GM12875 (cell line): Measurements from ENCODE around the gene CDK1.

Experiments
- H3K4me3 ChIP-seq: one replicate; pipeline ENCODE4 v1.5.1; 2011; ENCODE audit warnings: low read depth, low read length, control low read depth
- CTCF ChIP-seq: IDR thresholded peaks from 2 replicates; pipeline ENCODE4 v1.5.1; 2011; ENCODE audit warnings: low read depth, mild to moderate bottlenecking, control low read depth, inconsistent platforms, low read length, moderate library complexity, borderline replicate concordance; ENCODE audit not compliant: insufficient read depth

CDK1 gene

DNA sequence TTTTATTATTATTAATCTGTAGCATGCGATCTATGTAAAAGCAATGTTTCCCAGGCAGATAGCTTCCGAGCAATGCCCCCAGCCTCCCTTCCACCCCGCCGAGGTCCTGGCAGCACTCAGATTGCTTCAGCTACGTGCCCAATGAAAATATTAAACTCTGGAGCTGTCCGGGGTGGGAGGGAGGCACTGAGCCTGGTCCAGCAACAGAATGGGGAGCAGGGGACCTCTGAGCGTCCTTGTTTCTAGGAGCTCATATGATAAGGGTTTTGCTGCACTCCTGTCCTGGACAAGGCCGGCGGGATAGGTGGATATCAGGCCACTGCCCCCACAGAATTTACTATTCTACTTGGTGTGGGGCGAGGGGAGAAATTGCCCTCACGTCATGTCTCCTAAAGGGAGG, 44.5 kb upstream of the CDK1 start:
- H3K4me3 ChIP-seq: no peak overlapping the region

DNA sequence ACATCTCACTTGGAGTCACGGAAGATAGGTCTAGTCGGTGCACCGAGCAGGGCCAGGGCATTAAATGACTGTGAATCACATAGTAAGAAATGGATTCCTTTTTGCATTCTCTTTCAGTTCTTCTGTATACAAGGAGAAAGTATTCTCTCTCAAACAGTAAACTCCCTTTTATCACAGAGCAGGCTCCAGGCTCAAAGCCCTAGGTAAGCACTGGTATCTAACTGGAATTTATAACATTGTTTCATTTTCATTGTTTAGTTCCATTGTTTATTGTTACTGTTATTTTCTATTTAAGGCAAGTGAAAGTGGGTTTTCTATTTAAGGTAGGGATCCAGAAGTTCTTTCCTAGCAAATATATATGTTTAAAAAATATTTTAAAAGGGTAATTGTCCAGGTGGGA, 44.1 kb upstream of the CDK1 start:
- no peak overlapping the region for H3K4me3 ChIP-seq
- TF ChIP-seq CTCF: no peak

More for the DNA sequence above, 44.5 kb upstream of the CDK1 start:
- no peak for TF ChIP-seq CTCF

DNA sequence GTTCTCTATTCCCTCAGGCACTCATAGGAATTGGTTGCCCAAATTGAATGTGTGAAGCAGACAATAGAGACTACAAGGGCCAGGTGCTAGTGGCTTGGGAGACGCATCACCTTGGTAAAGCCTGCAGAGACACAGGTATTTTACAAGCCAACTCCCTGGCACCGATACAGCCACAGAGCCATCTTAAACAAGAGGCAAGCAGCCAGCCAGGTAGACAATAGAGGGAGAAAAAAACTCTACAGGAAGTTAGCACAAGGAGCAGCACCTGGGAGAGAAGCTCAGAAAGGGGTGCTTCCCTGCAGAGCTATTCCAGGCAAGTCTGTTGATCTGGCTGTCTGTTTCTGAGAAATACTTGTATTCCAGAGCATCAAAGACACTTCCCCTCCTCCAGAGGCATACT, 43.0 kb upstream of the CDK1 start:
- TF ChIP-seq CTCF: no peak
- H3K4me3 ChIP-seq: no peak overlapping the region

GRCh38 chr10:60737242-60737641, 41.0 kb upstream of the CDK1 start:
- no peak overlapping the region for H3K4me3 ChIP-seq
- no peak for TF ChIP-seq CTCF

DNA sequence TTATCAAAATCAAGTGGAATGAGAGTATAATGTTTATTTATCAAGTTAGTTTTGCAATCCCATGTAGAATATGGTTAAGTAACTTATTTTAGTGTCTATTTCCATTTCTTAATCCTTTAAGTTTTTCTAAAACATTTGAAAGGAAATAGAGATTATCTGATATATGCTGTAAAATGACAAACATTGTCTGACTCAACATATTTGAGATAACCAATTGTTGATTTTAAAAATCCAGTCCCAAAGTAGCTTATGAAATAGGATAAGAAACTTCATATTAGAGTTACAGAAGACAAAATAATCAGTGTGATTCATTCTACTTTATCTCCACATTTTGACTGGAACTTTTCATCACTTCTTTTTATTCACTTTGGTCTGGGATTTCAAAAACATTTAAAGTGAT, 38.7 kb upstream of the CDK1 start:
- TF ChIP-seq CTCF: no peak
- no peak overlapping the region for H3K4me3 ChIP-seq

DNA sequence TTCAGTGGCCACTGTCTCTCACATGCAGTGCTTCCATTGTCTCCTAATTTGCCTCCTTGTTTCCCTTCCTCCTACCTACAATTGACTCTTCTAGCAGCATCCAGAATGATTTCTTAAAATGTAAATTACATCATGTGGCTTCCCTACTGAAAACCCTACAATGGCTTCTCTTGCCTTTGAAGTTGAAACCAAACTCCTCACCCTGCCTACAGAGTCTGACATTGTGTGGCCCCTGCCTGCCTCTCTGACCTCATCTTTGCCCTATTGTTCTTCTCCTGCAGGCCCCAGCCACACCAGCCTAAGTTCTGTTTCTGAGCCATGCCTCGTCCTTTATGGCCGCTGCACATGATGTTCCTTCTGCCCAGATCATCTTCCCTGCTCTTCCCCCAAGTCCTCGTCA, 35.8 kb upstream of the CDK1 start:
- no peak overlapping the region for H3K4me3 ChIP-seq
- TF ChIP-seq CTCF: no peak

DNA sequence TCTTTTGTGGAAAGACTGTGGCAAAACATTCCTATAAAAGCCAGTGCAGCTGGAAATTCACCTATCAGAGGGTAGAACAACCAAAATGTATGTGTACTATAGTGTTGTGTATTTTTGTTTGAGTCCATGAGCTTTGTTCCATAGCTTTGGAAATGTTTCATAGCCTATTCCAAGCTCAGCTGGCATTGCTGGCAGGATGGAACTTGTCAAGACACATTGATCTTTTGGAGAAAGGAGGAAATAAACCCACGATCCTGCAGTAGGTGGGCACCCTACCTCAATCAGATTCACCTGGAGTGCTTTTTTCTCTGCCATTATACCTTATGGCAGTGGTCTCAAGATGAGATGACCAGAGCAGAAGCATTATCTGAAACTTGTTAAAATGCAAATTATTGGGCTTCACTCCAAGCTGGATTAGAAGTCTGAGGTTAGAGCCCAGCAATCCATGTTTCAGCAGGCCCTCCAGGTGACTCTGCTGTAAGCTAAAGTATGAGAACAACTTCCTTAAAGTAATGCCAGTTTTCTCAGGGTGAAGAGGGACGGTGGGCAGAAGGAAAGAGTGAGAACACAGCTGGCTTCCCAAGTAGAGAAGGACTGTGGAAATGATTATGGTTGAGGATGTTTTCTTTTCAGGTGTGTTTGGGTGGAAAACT, 30.3 kb upstream of the CDK1 start:
- no peak overlapping the region for H3K4me3 ChIP-seq
- TF ChIP-seq CTCF: no peak
